Measurements from ENCODE around the gene TNPO2.

GRCh38 chr19:12751635-12752034, 27.9 kb upstream of the TNPO2 start, which contains the start of gene BEST2:
- TF ChIP-seq CTCF (IDR thresholded peaks at IDR 0.05) (no peak), POLR2AphosphoS5 (IDR thresholded peaks at IDR 0.05; ENCODE audit: insufficient read depth in 1 of 2, low read depth in 1 of 2) (no peak), POLR2A (IDR thresholded peaks at IDR 0.05) (no peak)
